ENCODE data around the gene ABCB4. TPM values are rescaled to one million over a fixed set of nuclear protein-coding genes. Genes with fewer than 3 reads are reported as not detected.

Gene ABCB4
- total and polyA plus RNA-seq, 2 of the 8 experiments (the other 6 are each of a cell fraction or from before 2014, with no cell fraction given), result 0.54 to 0.60 TPM

GRCh38 chr7:87447116-87447635, 28.3 kb downstream of the ABCB4 start (continued):
- TF ChIP-seq GTF2F1 (IDR thresholded peaks at IDR 0.05; ENCODE audit: borderline replicate concordance, low read depth, low read length), result no peak
- TF ChIP-seq CBX8 (IDR thresholded peaks at IDR 0.05; ENCODE audit: borderline replicate concordance, low read depth, low read length), result no peak
- TF ChIP-seq NRF1 (IDR thresholded peaks at IDR 0.05; ENCODE audit: low read depth, low read length), result no peak
- TF ChIP-seq MAFK (IDR thresholded peaks at IDR 0.05; ENCODE audit: low read depth, low read length), result no peak
- TF ChIP-seq ASH2L (IDR thresholded peaks at IDR 0.05; ENCODE audit: low read length), result no peak
